Panc1 (cell line): ENCODE results near the gene PEAK3. TPM values are rescaled to one million over a fixed set of nuclear protein-coding genes. Genes with fewer than 3 reads are reported as not detected.

ENCODE experiments used
- ATAC-seq: fragments of 200-7000 bp; cut with Tn5 transposase; 2 replicates; pipeline ENCODE4 v1.9.1; 2020; ENCODE audit warnings: mild to moderate bottlenecking, moderate library complexity
- BruUV-seq: library from RNA; stranded (reverse); fragments of 400-500 nt; replicated peaks from 2 replicates; lab custom pipeline; 2021; lab: Mats Ljungman, UMichigan
- CTCF ChIA-PET: fragments of 300-600 bp; sonication (Branson Sonifier 250); formaldehyde crosslinking; loops from one replicate; lab custom pipeline; 2022; ENCODE audit warnings: antibody characterized with exemption; lab: Charles Lee
- POLR2A ChIA-PET: fragments of 300-600 bp; sonication (Branson Sonifier 250); formaldehyde crosslinking; loops from one replicate; lab custom pipeline; 2022; ENCODE audit warnings: antibody characterized with exemption; lab: Charles Lee
- DNase-seq: peaks from one replicate; pipeline ENCODE4 v3.0.0-alpha.2; 2010; ENCODE audit warnings: low read depth, low spot score
- H3K27ac ChIP-seq: 2 replicates; pipeline ENCODE4 v1.5.1; 2011; ENCODE audit warnings: mild to moderate bottlenecking, low read length, inconsistent platforms
- H3K27me3 ChIP-seq: fragments of 200-500 bp; sonication (Bioruptor generic); 2 replicates; pipeline ENCODE4 v1.6.0; 2014; ENCODE audit warnings: low read length, inconsistent platforms; ENCODE audit not compliant: control insufficient read depth, insufficient read depth
- H3K36me3 ChIP-seq: fragments of 200-500 bp; sonication (Bioruptor generic); 2 replicates; pipeline ENCODE4 v1.5.1; 2014; ENCODE audit warnings: inconsistent platforms, mild to moderate bottlenecking, low read length, moderate library complexity; ENCODE audit not compliant: control insufficient read depth, insufficient read depth
- H3K4me1 ChIP-seq: 2 replicates; pipeline ENCODE4 v1.5.1; 2011; ENCODE audit warnings: inconsistent platforms, mild to moderate bottlenecking, low read length, moderate library complexity; ENCODE audit not compliant: control insufficient read depth, insufficient read depth
- H3K4me3 ChIP-seq, 2 experiments: 2 replicates each; pipeline ENCODE4 v1.5.1; 2011 to 2012; ENCODE audit warnings: low read depth in 2 of 2, low read length in 2 of 2, mild to moderate bottlenecking in 2 of 2, inconsistent platforms in 1 of 2, moderate library complexity in 1 of 2
- H3K9me3 ChIP-seq: fragments of 200-500 bp; sonication (Bioruptor generic); 2 replicates; pipeline ENCODE4 v1.5.1; 2014; ENCODE audit warnings: low read depth, mild to moderate bottlenecking, inconsistent platforms, low read length, moderate library complexity; ENCODE audit not compliant: control insufficient read depth, insufficient read depth
- CTCF ChIP-seq: fragments of 450-650 bp; IDR thresholded peaks from 2 replicates; pipeline ENCODE4 v1.5.1; 2017; ENCODE audit warnings: mild to moderate bottlenecking
- POLR2AphosphoS5 ChIP-seq: IDR thresholded peaks from 2 replicates; pipeline ENCODE4 v1.6.1; 2012; ENCODE audit warnings: mild to moderate bottlenecking, low read depth, low read length, moderate library complexity
- SIN3A ChIP-seq: IDR thresholded peaks from 2 replicates; pipeline ENCODE4 v1.6.1; 2012; ENCODE audit warnings: low read depth, mild to moderate bottlenecking, low read length, moderate library complexity, borderline replicate concordance; ENCODE audit not compliant: insufficient read depth
- TCF7L2 ChIP-seq: IDR thresholded peaks from 2 replicates; pipeline ENCODE4 v1.6.1; 2011; ENCODE audit warnings: mild to moderate bottlenecking, low read depth, low read length, inconsistent platforms
- in situ Hi-C: cut with HindIII; loops from 2 replicates; pipeline ENCODE4 v1.10.0; 2016; ENCODE audit warnings: low sequenced_read_pairs, low pct_unique_long_range_greater_than_20kb
- intact Hi-C: fragments of 100-400 bp; cut with micrococcal nuclease; formaldehyde crosslinking; loops from one replicate; pipeline ENCODE4 v1.10.0; 2022; ENCODE audit not compliant: unreplicated experiment
- total RNA-seq: library from RNA; stranded (reverse); gene quantifications from one replicate; pipeline ENCODE4 v1.2.1, GENCODE V29; 2021; ENCODE audit not compliant: unreplicated experiment
- TF ChIP-seq, protein P1 (sequence below), 2 experiments: IDR thresholded peaks; 2 replicates each; pipeline ENCODE4 v1.6.1; 2011 to 2012; ENCODE audit warnings: low read depth in 2 of 2, control low read depth in 1 of 2, low read length in 1 of 2, mild to moderate bottlenecking in 1 of 2, moderate library complexity in 1 of 2; ENCODE audit not compliant: insufficient read depth in 1 of 2

PEAK3 gene
- total RNA-seq, 1 experiment from 2014 or later, result not detected

DNA sequence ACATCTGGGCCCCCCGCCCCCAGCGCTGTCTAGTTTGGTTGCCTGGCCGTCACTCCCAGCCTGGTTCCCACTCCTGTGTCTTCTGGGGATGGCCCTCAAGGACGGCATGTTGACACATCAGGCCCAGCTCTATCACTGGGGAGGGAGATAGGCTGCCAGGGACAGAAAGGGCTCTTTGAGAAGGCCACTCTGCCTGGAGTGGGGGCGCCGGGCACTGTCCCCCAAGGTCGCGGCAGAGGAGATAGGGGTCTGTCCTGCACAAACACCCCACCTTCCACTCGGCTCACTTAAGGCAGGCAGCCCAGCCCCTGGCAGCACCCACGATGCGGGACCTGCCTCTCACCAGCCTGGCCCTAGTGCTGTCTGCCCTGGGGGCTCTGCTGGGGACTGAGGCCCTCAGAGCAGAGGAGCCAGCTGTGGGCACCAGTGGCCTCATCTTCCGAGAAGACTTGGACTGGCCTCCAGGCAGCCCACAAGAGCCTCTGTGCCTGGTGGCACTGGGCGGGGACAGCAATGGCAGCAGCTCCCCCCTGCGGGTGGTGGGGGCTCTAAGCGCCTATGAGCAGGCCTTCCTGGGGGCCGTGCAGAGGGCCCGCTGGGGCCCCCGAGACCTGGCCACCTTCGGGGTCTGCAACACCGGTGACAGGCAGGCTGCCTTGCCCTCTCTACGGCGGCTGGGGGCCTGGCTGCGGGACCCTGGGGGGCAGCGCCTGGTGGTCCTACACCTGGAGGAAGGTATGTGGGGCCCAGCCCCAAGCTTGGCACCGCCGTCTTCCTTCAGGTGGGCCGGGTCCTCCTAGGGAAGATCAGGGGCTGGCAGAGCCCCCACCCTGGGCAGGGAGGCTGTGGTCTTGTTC lies 32.7 kb downstream of the PEAK3 start, which contains the start of gene AMH:
TSS of gene AMH (plus strand) at position 314 of the 857 bp plus-strand sequence. CDS start at position 324, 10 bp downstream.
- TF ChIP-seq POLR2AphosphoS5 (peak; percentile 54; the same call in 1 of the 2 replicates), SIN3A (0 out of 2 replicates have a peak, but pooled peaks have one; percentile 22)
- TF ChIP-seq, protein P1, sequence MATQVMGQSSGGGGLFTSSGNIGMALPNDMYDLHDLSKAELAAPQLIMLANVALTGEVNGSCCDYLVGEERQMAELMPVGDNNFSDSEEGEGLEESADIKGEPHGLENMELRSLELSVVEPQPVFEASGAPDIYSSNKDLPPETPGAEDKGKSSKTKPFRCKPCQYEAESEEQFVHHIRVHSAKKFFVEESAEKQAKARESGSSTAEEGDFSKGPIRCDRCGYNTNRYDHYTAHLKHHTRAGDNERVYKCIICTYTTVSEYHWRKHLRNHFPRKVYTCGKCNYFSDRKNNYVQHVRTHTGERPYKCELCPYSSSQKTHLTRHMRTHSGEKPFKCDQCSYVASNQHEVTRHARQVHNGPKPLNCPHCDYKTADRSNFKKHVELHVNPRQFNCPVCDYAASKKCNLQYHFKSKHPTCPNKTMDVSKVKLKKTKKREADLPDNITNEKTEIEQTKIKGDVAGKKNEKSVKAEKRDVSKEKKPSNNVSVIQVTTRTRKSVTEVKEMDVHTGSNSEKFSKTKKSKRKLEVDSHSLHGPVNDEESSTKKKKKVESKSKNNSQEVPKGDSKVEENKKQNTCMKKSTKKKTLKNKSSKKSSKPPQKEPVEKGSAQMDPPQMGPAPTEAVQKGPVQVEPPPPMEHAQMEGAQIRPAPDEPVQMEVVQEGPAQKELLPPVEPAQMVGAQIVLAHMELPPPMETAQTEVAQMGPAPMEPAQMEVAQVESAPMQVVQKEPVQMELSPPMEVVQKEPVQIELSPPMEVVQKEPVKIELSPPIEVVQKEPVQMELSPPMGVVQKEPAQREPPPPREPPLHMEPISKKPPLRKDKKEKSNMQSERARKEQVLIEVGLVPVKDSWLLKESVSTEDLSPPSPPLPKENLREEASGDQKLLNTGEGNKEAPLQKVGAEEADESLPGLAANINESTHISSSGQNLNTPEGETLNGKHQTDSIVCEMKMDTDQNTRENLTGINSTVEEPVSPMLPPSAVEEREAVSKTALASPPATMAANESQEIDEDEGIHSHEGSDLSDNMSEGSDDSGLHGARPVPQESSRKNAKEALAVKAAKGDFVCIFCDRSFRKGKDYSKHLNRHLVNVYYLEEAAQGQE (IDR thresholded peaks at IDR 0.05; ENCODE audit: insufficient read depth in 1 of 2, low read depth in 2 of 2, low read length in 1 of 2), result no peak
- BruUV-seq, result no TSS peak
- in situ Hi-C loops (no loop called here), intact Hi-C loops (no loop called here)
- POLR2A ChIA-PET, result interaction anchor here (0.5 kb wide), 1 partner anchor 9 kb away, joined by 3 read pairs; no protein-coding TSS in a partner anchor
- Histone ChIP-seq H3K4me1 (peaks cover 7% of the 10 kb centered on the region), H3K9me3 (no peaks in the 10 kb centered on the region), H3K4me3 (no peak within 1 kb of the TSS), H3K27ac (no peak within 1 kb of the TSS), H3K27me3 (no peaks in the 10 kb centered on the region), H3K36me3 (no peaks in the 10 kb centered on the region)
- DNase-seq, result no peak
- ATAC-seq, result peak; percentile 36
- CTCF ChIA-PET, result no interaction called here

GRCh38 chr19:2248136-2249009 lies 33.6 kb downstream of the PEAK3 start:
- DNase-seq (no peak), ATAC-seq (no peak)
- TF ChIP-seq SIN3A (no peak), CTCF (no peak), POLR2AphosphoS5 (no peak), TCF7L2 (no peak)
- TF ChIP-seq, protein P1 (IDR thresholded peaks at IDR 0.05; ENCODE audit: insufficient read depth in 1 of 2, low read depth in 2 of 2, low read length in 1 of 2), result no peak
- Histone ChIP-seq H3K9me3 (no peaks in the 10 kb centered on the region), H3K36me3 (no peaks in the 10 kb centered on the region), H3K27ac (no peak overlapping the region), H3K27me3 (no peaks in the 10 kb centered on the region), H3K4me1 (peaks cover 7% of the 10 kb centered on the region), H3K4me3 (no peak overlapping the region)
- POLR2A ChIA-PET, result no interaction called here
- TSS peak; percentile 61 for BruUV-seq
- in situ Hi-C loops, result no loop called here
- CTCF ChIA-PET, result no interaction called here
- intact Hi-C loops, result no loop called here
